Measurements from ENCODE around the gene KDM2A.

- TF ChIP-seq, protein P1, sequence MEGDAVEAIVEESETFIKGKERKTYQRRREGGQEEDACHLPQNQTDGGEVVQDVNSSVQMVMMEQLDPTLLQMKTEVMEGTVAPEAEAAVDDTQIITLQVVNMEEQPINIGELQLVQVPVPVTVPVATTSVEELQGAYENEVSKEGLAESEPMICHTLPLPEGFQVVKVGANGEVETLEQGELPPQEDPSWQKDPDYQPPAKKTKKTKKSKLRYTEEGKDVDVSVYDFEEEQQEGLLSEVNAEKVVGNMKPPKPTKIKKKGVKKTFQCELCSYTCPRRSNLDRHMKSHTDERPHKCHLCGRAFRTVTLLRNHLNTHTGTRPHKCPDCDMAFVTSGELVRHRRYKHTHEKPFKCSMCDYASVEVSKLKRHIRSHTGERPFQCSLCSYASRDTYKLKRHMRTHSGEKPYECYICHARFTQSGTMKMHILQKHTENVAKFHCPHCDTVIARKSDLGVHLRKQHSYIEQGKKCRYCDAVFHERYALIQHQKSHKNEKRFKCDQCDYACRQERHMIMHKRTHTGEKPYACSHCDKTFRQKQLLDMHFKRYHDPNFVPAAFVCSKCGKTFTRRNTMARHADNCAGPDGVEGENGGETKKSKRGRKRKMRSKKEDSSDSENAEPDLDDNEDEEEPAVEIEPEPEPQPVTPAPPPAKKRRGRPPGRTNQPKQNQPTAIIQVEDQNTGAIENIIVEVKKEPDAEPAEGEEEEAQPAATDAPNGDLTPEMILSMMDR (IDR thresholded peaks at IDR 0.05) = no peak
- TF ChIP-seq POLR2A (IDR thresholded peaks at IDR 0.05) = no peak
Observed at GRCh38 chr11:67165623-67166022, 46.6 kb downstream of the KDM2A start.

Data from uterus (tissue), 2 donors.